HCT116 (cell line): ENCODE data around the gene PCID2. TPM values are rescaled to one million over a fixed set of nuclear protein-coding genes. Genes with fewer than 3 reads are reported as not detected.

ENCODE experiments used
- ATAC-seq: fragments of 200-7000 bp; cut with Tn5 transposase; 2 replicates; pipeline ENCODE4 v1.9.1; 2020; ENCODE audit warnings: mild to moderate bottlenecking, moderate library complexity
- BruUV-seq: library from RNA; stranded (reverse); fragments of 400-500 nt; replicated peaks from 2 replicates; lab custom pipeline; 2021; lab: Mats Ljungman, UMichigan
- CTCF ChIA-PET: fragments of 300-600 bp; sonication (Branson Sonifier 250); formaldehyde crosslinking; loops from one replicate; lab custom pipeline; 2021; ENCODE audit warnings: antibody characterized with exemption; lab: Charles Lee
- POLR2A ChIA-PET: fragments of 300-600, 350-600 bp; sonication (Branson Sonifier 250); formaldehyde crosslinking; loops from one replicate; lab custom pipeline; 2021; ENCODE audit warnings: antibody characterized with exemption; lab: Charles Lee
- RAD21 ChIA-PET, 2 experiments: fragments of 300-600 bp; sonication (Branson Sonifier 250); formaldehyde crosslinking; loops; one replicate each; lab custom pipeline; 2023; ENCODE audit warnings: low total read pairs in 2 of 2; ENCODE audit not compliant: uncharacterized antibody in 2 of 2, unreplicated experiment in 2 of 2, low non-redundant PET in 1 of 2; lab: Charles Lee
- DNase-seq: peaks from one replicate; pipeline ENCODE4 v3.0.0-alpha.2; 2010; ENCODE audit warnings: low read depth, low spot score
- H2AFZ ChIP-seq: fragments of 200-600 bp; shearing (Covaris generic), sonication (generic); 2 replicates; pipeline ENCODE4 v1.6.1; 2017; ENCODE audit warnings: low read depth, mixed run types, mixed read lengths, antibody characterized with exemption, low read length; ENCODE audit not compliant: poor library complexity, severe bottlenecking
- H3K27ac ChIP-seq: 2 replicates; pipeline ENCODE4 v1.5.1; 2012; ENCODE audit warnings: low read depth, low read length
- H3K27me3 ChIP-seq: fragments of 200-600 bp; sonication (generic); 2 replicates; pipeline ENCODE4 v1.6.1; 2016; ENCODE audit warnings: mixed run types, low read length, mixed read lengths; ENCODE audit not compliant: insufficient read depth
- H3K36me3 ChIP-seq, 2 experiments: fragments of 200-500 bp in 1 of 2; fragments of 200-600 bp in 1 of 2; sonication (Bioruptor generic) in 1 of 2; sonication (generic) in 1 of 2; 2 replicates each; pipeline versions ENCODE4 v1.5.1 to v1.6.1; 2014 to 2016; ENCODE audit warnings: low read length in 2 of 2, inconsistent platforms in 1 of 2, mixed read lengths in 1 of 2, mixed run types in 1 of 2; ENCODE audit not compliant: insufficient read depth in 2 of 2, control insufficient read depth in 1 of 2
- H3K4me1 ChIP-seq, 2 experiments: fragments of 200-600 bp in 1 of 2; sonication (generic) in 1 of 2; 2 replicates each; pipeline versions ENCODE4 v1.5.1 to v1.6.1; 2012 to 2017; ENCODE audit warnings: low read length in 2 of 2, inconsistent platforms in 1 of 2, mild to moderate bottlenecking in 1 of 2, mixed read lengths in 1 of 2, mixed run types in 1 of 2, moderate library complexity in 1 of 2; ENCODE audit not compliant: insufficient read depth in 2 of 2, control insufficient read depth in 1 of 2
- H3K4me2 ChIP-seq: fragments of 200-600 bp; sonication (generic); 2 replicates; pipeline ENCODE4 v1.6.1; 2017; ENCODE audit warnings: mixed run types, low read length, mixed read lengths
- H3K4me3 ChIP-seq, 2 experiments: fragments of 200-600 bp in 1 of 2; sonication (generic) in 1 of 2; replicated peaks in 1 of 2; 2 replicates each; pipeline ENCODE4 v1.5.1; 2011 to 2016; ENCODE audit warnings: low read length in 2 of 2, control low read depth in 1 of 2, low read depth in 1 of 2, mild to moderate bottlenecking in 1 of 2, mixed read lengths in 1 of 2, mixed run types in 1 of 2
- H3K79me2 ChIP-seq: fragments of 200-600 bp; sonication (generic); 2 replicates; pipeline ENCODE4 v1.6.1; 2017; ENCODE audit warnings: mild to moderate bottlenecking, mixed run types, low read length, moderate library complexity, mixed read lengths; ENCODE audit not compliant: insufficient read depth
- H3K9ac ChIP-seq: fragments of 200-600 bp; sonication (generic); 2 replicates; pipeline ENCODE4 v1.6.1; 2016; ENCODE audit warnings: low read length, mixed read lengths
- H3K9me2 ChIP-seq: fragments of 200-600 bp; sonication (generic), shearing (Covaris generic); 2 replicates; pipeline ENCODE4 v1.6.1; 2017; ENCODE audit warnings: mixed run types, mild to moderate bottlenecking, moderate library complexity; ENCODE audit not compliant: insufficient read depth
- H3K9me3 ChIP-seq, 2 experiments: fragments of 200-500 bp in 1 of 2; fragments of 200-600 bp in 1 of 2; sonication (Bioruptor generic) in 1 of 2; sonication (generic) in 1 of 2; 2 replicates each; pipeline ENCODE4 v1.6.1; 2014 to 2017; ENCODE audit warnings: low read length in 2 of 2, mixed read lengths in 2 of 2, inconsistent platforms in 1 of 2, low read depth in 1 of 2, mild to moderate bottlenecking in 1 of 2, mixed run types in 1 of 2, moderate library complexity in 1 of 2; ENCODE audit not compliant: control insufficient read depth in 1 of 2, insufficient read depth in 1 of 2
- H4K20me1 ChIP-seq: fragments of 200-600 bp; sonication (generic), shearing (Covaris generic); 2 replicates; pipeline ENCODE4 v1.6.1; 2017; ENCODE audit warnings: mixed run types, mild to moderate bottlenecking, moderate library complexity; ENCODE audit not compliant: insufficient read depth
- ELF1 ChIP-seq: IDR thresholded peaks from 2 replicates; pipeline ENCODE4 v1.6.1; 2012; ENCODE audit warnings: low read depth, borderline replicate concordance
- EZH2phosphoT487 ChIP-seq: fragments of 200-600 bp; IDR thresholded peaks from 2 replicates; pipeline ENCODE4 v1.6.1; 2018; ENCODE audit warnings: antibody characterized with exemption, borderline replicate concordance
- JUND ChIP-seq: IDR thresholded peaks from 2 replicates; pipeline ENCODE4 v1.6.1; 2012
- TCF7L2 ChIP-seq: IDR thresholded peaks from 2 replicates; pipeline ENCODE4 v1.7.0; 2011; ENCODE audit warnings: borderline replicate concordance, inconsistent platforms; ENCODE audit not compliant: insufficient read depth, insufficient read length; ENCODE audit errors: extremely low read depth
- ZFX ChIP-seq: fragments of 450-650 bp; IDR thresholded peaks from 2 replicates; pipeline ENCODE4 v1.6.1; 2017
- intact Hi-C: fragments of 100-400 bp; cut with micrococcal nuclease; formaldehyde crosslinking; loops from 2 replicates; pipeline ENCODE4 v1.10.0; 2022
- total RNA-seq: library from RNA; stranded (reverse); gene quantifications from one replicate; pipeline ENCODE4 v1.2.1, GENCODE V29; 2021; ENCODE audit not compliant: unreplicated experiment
- TF ChIP-seq, protein P1 (sequence below): IDR thresholded peaks from 2 replicates; pipeline ENCODE4 v1.6.1; 2012; ENCODE audit warnings: low read depth
- TF ChIP-seq, protein P2 (sequence below): IDR thresholded peaks from 2 replicates; pipeline ENCODE4 v1.6.1; 2012

Gene PCID2
- total RNA-seq, 1 experiment from 2014 or later: 73.3 TPM

DNA sequence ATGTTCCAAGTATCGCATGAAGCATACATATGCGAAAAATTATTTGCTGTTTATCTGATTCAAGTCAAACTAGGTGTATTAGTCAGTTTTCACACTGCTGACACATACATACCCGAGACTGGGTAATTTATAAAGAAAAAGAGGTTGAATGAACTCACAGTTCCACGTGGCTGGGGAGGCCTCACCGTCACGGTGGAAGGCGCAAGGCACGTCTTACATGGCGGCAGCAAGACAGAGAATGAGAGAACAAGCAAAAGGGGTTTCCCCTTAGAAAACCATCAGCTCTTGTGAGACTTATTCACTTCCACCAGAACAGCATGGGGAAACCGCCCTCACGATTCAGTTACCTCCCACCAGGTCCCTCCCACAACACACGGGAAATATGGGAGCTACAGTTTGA is 63.0 kb downstream of the PCID2 start:
- ATAC-seq (no peak), DNase-seq (no peak)
- Histone ChIP-seq H3K27me3 (no peaks in the 10 kb centered on the region), H3K79me2 (no peaks in the 10 kb centered on the region), H3K9me3 (no peaks in the 10 kb centered on the region), H3K4me2 (no peak overlapping the region), H4K20me1 (no peaks in the 10 kb centered on the region), H3K9ac (no peak overlapping the region), H3K27ac (no peak overlapping the region), H3K9me2 (no peaks in the 10 kb centered on the region), H2AFZ (no peak overlapping the region), H3K4me3 (no peak overlapping the region), H3K4me1 (no peaks in the 10 kb centered on the region), H3K36me3 (no peaks in the 10 kb centered on the region)
- ChIA-PET RAD21 (no interaction called here), CTCF (no interaction called here), POLR2A (no interaction called here)
- intact Hi-C loops: no loop called here
- TF ChIP-seq ZFX: no peak
- TF ChIP-seq EZH2phosphoT487: no peak
- no TSS peak for BruUV-seq

DNA sequence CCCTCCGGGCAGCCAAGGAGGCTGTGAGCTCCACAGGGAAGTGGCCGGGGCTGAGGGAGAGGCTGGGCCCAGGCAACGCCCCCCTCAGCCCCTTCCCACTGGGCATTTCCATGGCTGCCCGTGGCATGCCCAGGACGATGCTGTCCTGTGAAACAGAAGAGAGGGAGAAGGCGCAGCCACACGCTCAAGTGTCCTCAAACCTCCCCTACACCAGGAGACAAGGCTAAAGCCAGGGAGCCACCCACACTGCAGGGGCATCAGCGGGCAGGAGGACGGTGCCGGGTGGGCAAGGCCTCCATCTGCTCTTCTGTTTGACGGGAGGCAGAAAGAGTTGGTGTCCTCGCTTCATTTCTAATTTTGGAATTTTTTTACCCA is 64.2 kb downstream of the PCID2 start:
- no peak overlapping the region for H3K27ac ChIP-seq
- TF ChIP-seq TCF7L2 (no peak), JUND (no peak), EZH2phosphoT487 (no peak), ELF1 (no peak)
- TF ChIP-seq, protein P1, sequence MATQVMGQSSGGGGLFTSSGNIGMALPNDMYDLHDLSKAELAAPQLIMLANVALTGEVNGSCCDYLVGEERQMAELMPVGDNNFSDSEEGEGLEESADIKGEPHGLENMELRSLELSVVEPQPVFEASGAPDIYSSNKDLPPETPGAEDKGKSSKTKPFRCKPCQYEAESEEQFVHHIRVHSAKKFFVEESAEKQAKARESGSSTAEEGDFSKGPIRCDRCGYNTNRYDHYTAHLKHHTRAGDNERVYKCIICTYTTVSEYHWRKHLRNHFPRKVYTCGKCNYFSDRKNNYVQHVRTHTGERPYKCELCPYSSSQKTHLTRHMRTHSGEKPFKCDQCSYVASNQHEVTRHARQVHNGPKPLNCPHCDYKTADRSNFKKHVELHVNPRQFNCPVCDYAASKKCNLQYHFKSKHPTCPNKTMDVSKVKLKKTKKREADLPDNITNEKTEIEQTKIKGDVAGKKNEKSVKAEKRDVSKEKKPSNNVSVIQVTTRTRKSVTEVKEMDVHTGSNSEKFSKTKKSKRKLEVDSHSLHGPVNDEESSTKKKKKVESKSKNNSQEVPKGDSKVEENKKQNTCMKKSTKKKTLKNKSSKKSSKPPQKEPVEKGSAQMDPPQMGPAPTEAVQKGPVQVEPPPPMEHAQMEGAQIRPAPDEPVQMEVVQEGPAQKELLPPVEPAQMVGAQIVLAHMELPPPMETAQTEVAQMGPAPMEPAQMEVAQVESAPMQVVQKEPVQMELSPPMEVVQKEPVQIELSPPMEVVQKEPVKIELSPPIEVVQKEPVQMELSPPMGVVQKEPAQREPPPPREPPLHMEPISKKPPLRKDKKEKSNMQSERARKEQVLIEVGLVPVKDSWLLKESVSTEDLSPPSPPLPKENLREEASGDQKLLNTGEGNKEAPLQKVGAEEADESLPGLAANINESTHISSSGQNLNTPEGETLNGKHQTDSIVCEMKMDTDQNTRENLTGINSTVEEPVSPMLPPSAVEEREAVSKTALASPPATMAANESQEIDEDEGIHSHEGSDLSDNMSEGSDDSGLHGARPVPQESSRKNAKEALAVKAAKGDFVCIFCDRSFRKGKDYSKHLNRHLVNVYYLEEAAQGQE: no peak
- TF ChIP-seq, protein P2, sequence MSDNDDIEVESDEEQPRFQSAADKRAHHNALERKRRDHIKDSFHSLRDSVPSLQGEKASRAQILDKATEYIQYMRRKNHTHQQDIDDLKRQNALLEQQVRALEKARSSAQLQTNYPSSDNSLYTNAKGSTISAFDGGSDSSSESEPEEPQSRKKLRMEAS: no peak
- no peak for DNase-seq
- no peaks in the 10 kb centered on the region for H3K36me3 ChIP-seq
- no peaks in the 10 kb centered on the region for H3K79me2 ChIP-seq
- no peaks in the 10 kb centered on the region for H3K9me3 ChIP-seq
- intact Hi-C loops: no loop called here
- H4K20me1 ChIP-seq: no peaks in the 10 kb centered on the region
- H3K4me2 ChIP-seq: no peak overlapping the region
- H3K4me3 ChIP-seq: no peak overlapping the region
- BruUV-seq: no TSS peak
- H3K9ac ChIP-seq: no peak overlapping the region
- H3K9me2 ChIP-seq: no peaks in the 10 kb centered on the region
- H2AFZ ChIP-seq: no peak overlapping the region
- ChIA-PET CTCF (no interaction called here), RAD21 (no interaction called here), POLR2A (no interaction called here)
- ATAC-seq: no peak
- H3K4me1 ChIP-seq: no peaks in the 10 kb centered on the region
- H3K27me3 ChIP-seq: no peaks in the 10 kb centered on the region
